Fibroblast of the aortic adventitia (primary cell): ENCODE results near the gene HES6. TPM values are rescaled to one million over a fixed set of nuclear protein-coding genes. Genes with fewer than 3 reads are reported as not detected.

ENCODE experiments used
- DNase-seq: peaks from one replicate; pipeline ENCODE4 v3.0.0-alpha.2; 2010; ENCODE audit warnings: low read depth
- H3K4me3 ChIP-seq: 2 replicates; pipeline ENCODE4 v1.5.1; 2011; ENCODE audit warnings: low read depth, mild to moderate bottlenecking, control low read depth, low read length, moderate library complexity
- CTCF ChIP-seq: IDR thresholded peaks from 2 replicates; pipeline ENCODE4 v1.5.1; 2011; ENCODE audit warnings: mild to moderate bottlenecking, low read length, control low read depth, inconsistent platforms; ENCODE audit not compliant: insufficient read depth
- total RNA-seq: library from RNA; depleted of rRNA; stranded (reverse); fragments of >200 nt; gene quantifications from 2 replicates; pipeline ENCODE4 v1.2.3, GENCODE V29; 2012; ENCODE audit warnings: low replicate concordance

HES6 gene
- total RNA-seq, 1 donor: 1.6 TPM

GRCh38 chr2:238257786-238258700 is 18.2 kb upstream of the HES6 start:
- TF ChIP-seq CTCF: no peak
- no peak for DNase-seq

DNA sequence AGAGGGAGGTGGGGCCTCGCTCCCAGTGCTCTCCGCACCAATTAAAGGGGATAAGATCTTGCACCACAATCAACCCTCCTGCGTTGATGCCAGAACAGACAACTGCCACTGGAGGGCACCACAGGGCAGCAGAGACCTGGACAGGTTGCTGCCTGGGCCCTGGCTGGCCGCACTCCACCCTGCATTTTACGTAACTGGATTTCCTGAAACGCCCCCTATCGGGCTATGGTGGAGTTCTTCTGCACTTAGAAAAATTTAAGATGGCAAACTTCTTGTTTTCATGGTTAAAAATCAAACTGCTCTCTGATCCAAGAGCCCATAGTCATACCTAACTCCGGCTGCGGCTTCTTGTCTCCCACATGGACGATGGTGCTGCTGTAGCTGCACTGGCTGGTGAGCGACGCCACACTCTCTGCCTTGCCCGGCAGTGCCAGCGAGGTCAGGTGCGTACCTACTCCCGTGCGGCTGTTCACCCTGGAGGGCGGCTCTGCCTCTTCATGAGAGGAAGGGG is 16.8 kb upstream of the HES6 start:
- peak; percentile 53 for TF ChIP-seq CTCF
- no peak overlapping the region for H3K4me3 ChIP-seq
- DNase-seq: peak; percentile 63

More at GRCh38 chr2:238257786-238258700, 18.2 kb upstream of the HES6 start:
- no peak overlapping the region for H3K4me3 ChIP-seq

GRCh38 chr2:238256111-238256510 is 16.3 kb upstream of the HES6 start:
- TF ChIP-seq CTCF: no peak
- no peak for DNase-seq
- H3K4me3 ChIP-seq: no peak overlapping the region

GRCh38 chr2:238255636-238256035 is 15.8 kb upstream of the HES6 start:
- no peak overlapping the region for H3K4me3 ChIP-seq
- TF ChIP-seq CTCF: no peak
- no peak for DNase-seq

DNA sequence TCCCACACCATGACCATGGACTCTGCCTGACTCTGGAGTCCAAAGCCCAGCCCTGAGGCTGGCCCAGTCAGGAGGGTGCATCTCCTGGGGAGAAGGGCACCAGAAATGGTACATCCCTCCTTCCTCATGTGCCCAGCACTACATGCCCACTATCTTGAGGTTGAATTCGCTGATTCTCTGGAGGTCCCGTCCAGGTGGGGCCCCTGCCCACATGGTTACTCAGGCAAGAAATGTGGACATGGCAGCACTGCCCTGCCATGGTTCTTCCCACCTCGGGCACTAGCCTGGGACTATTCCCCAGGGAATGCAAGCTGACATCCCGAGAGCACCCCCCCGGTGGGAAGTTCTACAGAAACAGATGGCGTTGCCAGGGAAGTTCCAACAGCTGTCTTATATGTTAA is 15.3 kb upstream of the HES6 start:
- no peak for TF ChIP-seq CTCF
- H3K4me3 ChIP-seq: no peak overlapping the region
- DNase-seq: no peak

DNA sequence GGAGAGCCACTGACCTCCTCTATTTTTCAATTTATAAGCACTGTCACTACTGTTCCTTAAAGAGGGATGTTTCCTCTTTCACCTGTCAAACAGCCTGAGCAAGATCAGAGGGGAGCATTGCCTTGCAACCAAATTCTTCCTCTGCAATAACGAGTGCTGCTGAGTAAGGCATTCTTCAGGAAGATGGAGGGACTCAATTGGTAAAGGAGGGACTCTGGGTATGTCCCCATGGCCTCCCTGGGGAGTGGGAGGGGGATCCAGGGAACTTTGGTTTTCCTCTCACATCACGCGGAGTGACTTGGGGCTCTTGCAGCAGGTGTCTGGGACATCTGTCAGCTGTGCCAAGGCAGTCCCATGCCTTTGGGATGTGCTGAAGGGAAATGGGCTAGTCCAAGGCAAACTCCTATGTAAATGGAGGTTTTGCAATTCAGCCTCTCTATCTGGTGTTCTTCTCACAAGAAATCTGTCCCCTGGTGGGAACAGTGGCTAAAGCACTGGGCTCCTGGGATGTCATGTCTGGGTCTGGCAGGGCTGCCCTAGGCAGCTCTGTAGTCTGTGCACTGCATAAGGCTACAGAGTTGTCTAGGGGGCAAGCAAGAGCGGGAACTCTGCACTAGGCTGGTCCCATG is 14.4 kb upstream of the HES6 start:
- DNase-seq: no peak
- no peak for TF ChIP-seq CTCF
- H3K4me3 ChIP-seq: no peak overlapping the region
